GM18526 (cell line): ENCODE data around the gene KMT2C.

ENCODE experiments used
- POLR2A ChIP-seq: IDR thresholded peaks from 3 replicates; pipeline ENCODE4 v1.6.1; 2011; ENCODE audit not compliant: insufficient read length; ENCODE audit errors: extremely low read depth

Gene KMT2C

DNA sequence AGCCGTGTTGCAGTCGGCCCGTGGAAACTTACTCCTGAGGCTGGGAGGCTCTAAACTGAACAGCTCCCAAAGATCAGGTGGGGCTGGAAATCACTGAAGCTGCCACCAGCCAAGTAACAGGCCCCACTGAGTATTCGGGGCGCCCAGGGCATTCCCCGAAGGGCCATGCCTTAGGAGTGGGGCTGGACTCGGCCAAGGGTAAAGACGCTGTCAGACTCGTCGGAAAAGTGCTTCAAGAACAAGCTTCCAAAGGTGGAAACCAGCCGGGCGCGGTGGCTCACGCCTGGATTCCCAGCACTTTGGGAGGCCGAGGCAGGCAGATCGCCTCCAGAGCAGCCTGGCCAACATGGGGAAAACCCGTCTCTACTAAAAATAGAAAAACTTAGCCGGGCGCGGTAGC lies 307.6 kb downstream of the KMT2C start:
- no peak for TF ChIP-seq POLR2A

DNA sequence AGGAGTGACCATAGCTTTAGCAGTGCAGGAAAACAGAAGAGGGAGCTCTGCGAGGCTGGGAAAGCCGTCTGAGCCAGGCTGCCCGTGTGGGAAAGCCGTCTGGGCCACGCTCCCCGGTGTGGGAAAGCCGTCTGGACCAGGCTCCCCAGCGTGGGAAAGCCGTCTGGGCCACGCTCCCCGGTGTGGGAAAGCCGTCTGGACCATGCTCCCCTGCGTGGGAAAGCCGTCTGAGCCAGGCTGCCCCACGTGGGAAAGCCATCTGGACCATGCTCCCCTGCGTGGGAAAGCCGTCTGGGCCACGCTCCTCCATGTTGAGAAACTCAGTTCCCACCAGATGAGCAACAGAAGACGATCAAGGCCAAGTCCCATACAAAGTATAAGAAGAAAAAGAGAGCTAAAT lies 308.6 kb downstream of the KMT2C start:
- no peak for TF ChIP-seq POLR2A

DNA sequence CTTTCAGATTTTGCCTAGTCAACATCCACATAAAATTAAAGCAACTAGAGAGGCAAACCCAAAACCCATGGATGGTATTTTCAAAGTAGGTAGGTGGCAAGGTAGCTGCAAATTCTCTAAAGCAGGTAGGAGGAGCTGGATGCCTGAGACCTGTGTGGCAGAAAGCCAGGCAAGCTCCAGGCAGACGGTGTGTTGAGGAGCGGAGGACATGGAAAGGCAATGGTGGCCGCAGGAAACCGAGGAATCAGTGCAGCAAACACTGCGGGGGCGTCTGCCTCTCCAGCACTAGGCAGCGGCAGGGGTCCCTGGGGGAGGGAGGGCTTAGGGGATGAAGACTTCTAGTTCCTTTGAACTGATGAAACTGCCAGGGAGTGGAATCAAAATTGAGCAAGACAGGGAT lies 309.1 kb downstream of the KMT2C start:
- TF ChIP-seq POLR2A, result no peak

DNA sequence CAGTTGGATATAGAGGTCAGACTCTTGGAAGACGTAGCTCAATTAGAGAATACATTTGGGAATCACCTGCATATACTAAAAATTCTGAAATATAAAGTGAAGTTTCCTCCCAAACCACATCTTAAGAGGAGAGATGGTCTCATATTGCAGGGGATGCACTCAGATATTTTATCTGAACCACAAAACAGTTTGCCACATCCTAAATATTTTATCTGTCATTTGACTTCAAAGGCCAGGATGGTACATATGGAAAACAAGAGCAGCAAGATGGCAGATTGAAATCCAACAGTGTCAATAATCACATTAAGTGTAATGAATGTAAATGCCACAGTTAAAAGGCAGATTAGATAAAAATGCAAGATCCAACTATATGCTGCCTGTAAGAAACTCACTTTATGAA lies 313.3 kb downstream of the KMT2C start:
- TF ChIP-seq POLR2A, result no peak

DNA sequence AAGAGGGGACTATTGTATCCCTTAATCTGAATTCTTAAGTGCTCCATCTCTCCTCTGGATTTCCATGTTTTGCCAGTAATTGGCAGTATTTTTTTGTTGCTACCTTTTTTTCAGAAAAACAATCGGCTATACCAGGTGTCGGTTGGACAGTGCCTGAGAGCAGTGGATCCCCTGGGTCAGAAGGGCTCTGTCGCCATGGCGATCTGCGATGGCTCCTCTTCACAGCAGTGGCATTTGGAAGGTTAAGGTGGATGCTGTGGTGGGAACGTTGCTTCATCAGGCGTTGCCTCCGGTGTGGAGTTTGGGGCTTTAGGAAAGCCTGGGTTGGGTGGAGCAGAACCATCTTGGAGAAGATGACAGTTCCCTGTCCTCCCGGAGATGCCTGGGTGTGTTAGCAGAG lies 314.4 kb downstream of the KMT2C start:
- TF ChIP-seq POLR2A, result no peak

DNA sequence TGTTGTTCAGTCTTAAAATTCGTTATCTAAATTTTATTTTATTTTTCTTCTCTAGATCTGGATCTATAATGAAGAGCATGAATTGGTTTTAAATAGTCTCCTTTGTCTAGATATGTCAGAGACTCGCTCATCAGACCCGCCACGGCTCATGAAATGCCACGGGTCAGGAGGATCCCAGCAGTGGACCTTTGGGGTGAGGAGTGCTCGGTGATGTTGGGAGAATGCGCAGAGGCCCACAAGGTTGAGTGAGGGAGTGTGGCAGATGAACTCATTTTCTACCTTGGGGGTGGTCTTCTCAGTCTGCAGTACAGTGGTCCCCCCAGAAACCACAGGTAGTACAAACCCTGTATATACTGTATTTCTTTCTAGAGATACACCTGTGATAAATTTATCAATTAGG lies 315.0 kb downstream of the KMT2C start:
- TF ChIP-seq POLR2A, result no peak

DNA sequence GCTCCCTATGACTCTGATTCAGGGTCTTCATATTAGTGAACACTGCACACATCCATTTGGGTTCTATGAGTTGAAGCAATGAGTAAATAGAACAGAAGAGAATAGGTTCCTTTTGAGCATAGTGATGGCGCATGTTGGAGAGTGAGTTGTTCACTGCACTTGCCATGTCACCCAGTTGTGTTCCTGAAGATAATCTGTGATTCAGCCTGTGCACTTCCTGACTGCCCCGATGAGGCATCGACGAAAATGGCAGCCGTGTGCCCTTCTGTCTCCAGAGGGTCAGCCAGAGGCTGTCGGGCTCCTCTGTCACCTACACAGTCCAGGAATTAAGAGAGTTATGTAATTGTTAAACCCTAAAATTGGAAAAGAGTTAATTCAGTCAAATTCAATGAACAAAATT lies 315.6 kb downstream of the KMT2C start:
- TF ChIP-seq POLR2A, result no peak

DNA sequence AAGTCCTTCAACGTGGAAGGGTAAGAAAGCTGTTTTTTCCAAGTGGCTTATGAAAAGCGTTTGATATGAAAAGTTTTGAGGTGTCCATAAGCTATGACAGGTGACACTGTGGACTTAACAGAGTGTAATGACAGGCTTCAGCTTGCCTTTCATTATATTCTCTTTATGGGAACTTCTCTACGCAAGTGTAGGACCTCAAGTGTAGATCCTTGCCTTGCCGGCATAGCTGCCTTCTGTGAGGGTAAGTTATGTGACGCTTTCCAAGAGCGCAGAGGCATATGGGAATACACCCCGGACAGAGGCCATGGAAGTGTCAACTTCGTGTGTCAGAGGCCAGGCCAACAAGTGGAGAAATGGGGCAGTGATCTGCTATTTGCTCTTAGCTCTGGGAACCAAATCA lies 318.4 kb downstream of the KMT2C start:
- no peak for TF ChIP-seq POLR2A

DNA sequence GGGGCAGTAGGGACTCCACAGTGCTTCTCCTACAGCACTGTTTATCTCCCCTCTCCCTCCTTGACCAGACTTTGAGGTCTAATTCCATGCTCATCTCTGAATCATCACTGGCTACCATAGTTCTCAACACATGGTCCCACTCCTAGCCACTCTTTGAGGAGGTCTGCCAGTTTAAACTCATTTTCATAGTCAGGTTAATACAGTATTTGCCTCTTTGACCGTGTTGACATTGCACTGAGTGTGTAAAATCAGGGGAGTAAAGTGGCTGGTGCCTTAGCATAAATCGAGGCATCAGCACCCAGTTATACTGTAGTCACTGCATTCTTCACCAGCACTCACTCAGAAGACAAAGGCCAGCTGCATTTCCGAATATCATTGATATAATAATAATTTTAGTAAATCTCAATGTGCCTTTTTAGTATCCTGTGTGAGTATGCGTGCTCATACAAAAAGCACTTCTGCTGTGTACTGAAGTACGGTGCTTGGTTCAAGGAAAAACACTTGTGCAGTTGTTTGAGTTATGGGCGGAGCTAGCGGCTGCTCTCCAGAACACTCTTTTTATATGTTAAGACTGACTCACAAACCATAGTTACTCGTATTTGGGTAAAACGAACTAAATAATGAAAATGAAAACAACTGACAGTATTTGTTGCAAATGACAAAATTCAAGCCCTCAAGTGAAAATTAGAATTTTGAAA lies 320.6 kb downstream of the KMT2C start:
- no peak for TF ChIP-seq POLR2A

DNA sequence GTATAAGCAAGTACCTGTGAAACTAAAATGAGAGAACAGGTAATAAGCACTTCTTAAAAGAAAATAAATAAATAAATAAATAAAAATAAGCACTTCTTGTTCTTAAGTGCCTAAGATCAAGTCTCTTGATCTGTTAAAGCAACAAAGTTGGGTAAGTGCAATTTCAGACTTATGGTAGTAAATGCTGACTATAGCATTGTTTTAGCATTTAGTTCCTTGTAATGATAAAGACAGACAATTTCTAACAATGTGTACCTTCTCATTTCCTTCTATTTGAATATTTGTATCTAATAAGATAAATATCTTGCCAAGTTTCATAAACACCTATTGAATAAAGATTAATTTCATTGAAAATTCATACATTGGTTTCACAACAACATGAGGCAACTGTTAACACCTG lies 323.0 kb downstream of the KMT2C start:
- no peak for TF ChIP-seq POLR2A

DNA sequence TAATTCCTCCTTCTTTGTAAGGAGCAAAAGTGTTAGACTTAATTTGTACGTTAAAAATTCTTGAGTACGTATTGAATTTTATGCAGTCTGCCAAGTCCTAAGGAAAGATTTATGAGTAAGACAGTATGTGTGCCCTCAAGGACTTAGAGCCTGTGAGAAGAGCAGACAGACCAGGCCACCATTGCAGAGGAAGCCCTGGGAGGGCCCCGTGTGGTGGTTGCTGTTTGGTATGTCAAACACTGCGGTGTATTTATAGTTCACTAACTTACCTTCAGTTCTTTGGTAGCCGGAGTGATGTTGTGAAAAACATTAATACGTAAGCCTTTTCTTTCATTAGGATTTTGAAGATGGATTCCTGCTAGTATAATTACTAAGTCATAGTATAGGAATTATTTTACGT lies 327.4 kb downstream of the KMT2C start:
- no peak for TF ChIP-seq POLR2A

DNA sequence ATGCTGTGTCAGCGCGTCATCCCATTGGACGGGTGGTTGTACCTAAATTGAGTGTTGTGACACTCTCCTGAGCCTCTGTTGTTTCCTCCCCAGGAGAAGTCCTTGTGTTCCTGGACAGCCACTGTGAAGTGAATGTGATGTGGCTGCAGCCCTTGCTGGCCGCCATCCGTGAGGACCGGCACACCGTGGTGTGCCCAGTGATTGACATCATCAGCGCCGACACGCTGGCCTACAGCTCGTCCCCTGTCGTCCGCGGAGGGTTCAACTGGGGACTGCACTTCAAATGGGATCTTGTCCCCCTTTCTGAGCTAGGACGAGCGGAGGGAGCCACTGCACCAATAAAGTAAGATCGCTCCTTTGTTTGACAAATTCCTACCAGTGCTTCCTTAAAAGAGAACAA lies 327.9 kb downstream of the KMT2C start:
- no peak for TF ChIP-seq POLR2A

DNA sequence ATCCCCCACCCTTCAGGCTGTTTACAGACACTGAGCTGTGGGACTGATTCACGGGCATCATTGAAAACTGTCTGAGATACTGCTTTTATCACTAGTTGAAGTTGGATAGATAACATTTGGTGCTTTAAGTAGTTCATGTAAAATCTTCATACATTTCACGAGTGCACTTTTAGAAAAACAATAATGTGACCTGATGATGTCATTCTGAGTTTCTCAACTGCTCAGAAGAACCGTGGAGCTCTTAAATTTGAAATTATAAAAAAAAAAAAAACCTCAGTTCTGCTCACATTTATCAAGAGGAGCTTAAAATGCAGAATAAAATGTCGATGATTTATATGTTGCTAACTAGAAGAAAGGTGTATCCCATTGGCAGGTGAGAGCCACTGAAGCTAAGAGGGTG lies 328.8 kb downstream of the KMT2C start:
- TF ChIP-seq POLR2A, result no peak

DNA sequence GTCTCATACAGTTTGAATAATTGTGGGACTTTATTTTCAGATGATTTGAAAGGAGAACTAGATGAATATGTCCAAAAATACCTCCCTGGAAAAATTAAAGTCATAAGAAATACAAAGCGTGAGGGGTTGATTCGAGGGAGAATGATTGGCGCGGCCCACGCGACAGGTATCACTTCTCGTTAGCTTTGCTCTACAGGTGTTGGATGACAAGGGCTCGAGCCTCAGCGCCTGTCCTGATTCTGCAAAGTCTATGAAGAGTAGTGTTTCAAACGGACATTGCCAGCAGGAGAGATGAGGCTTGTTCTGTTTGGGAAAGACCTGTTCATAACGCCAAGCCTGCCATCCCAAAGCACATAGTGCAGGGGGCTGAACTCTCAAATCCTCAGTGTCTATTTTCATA lies 330.6 kb downstream of the KMT2C start:
- TF ChIP-seq POLR2A, result no peak

DNA sequence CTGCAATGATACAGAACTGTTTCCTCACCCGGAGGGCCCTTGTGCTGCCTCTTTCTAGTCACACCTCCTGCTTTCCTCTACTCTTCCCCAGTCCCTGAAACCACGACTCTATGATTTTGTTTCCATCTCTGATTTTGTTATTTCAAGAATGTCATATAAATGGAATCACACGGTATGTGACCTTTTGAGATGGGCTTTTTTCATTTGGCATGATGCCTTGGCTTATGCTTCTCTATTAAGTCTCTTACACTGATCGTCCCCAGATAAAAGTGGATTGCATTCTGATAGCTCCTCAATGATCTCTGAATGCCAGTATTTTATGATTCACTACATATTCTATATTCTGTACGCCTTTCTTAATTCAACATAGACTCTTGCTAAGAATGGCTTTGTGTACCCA lies 332.1 kb downstream of the KMT2C start:
- TF ChIP-seq POLR2A, result no peak

DNA sequence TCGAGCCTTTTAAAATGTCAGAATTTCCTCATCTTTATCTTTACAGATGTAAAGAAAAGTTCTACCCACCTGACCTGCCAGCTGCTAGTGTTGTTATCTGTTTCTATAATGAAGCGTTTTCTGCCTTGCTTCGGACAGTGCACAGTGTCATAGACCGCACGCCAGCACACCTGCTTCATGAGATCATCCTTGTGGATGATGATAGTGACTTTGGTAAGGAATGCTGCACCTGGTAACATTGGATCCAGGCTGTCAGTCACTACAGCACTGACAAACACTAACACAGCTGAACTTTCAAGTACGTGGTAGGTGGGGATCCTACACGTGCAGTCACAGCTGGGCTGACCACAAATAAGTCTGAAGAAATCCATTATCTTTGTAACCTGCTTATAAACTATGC lies 332.7 kb downstream of the KMT2C start:
- TF ChIP-seq POLR2A, result no peak

DNA sequence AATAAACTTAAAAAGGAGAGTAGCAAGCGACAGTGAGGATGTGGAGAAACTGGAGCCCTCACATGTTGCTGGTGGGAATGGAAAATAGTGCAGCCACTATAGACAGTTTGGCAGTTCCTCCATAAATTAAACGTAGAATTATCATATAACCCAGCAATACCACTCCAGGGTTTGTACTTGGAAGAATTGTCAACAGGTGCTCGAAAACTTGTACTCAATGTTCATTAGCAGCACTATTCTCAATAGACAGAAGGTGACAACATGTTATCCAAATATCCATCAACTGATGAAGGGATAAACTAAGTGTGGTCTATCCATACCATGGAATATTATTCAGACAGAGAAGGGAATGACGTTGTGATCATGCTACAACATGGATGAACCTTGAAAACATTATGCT lies 338.5 kb downstream of the KMT2C start:
- TF ChIP-seq POLR2A, result no peak

DNA sequence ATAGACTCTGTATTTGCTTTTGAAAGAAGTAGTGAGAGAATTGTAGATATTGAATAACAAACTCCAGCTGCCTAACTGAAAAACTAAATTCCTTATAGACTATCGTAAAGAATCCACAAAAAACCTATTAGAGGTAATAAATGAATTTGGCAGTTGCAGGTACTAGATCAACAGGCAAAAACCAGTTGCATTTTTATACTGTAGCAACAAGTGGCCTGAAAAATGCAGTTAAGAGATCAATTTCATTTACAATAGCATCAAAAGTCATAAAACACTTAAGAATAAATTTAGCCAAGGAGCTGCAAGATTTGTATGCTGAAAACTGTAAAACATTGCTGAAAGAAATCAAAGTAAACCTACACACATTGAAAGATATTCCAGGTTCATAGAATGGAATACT lies 340.0 kb downstream of the KMT2C start:
- no peak for TF ChIP-seq POLR2A

DNA sequence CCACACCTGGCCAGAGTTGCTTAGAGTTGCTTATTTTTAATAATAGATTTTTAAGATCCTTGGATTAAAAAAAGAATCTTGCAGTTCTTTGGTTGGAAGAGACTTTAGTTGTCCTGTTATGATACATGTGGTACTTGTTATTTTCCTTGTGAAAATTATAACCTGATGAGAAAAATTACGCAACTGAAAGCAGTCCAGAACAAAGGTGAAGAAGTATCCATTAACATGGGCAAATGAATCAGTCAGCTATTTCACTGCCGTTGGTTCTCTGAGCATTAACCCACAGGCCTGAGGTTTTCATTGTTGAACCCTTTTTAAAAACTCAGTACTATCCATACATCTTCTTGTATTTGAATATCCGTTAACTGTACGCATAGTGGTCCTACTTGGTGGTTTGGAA lies 342.1 kb downstream of the KMT2C start:
- TF ChIP-seq POLR2A, result no peak

DNA sequence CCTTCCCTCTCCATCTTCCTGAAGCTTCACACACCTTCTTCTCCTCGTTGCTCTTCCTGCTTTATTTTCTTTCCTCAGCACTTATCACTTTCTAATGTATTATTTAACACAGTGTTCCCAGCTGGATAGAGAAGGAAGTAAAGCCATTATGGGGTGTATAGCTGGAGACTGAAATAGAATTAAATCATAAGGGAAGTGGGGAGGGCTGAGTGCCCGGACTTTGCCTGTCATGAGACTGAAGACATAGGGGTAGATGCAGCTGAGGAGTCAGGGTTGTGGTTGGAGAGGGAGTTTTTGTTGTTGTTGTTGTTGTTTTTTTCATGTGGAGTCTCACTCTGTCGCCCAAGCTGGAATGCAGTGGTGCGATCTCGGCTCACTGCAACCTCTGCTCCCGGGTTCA lies 345.1 kb downstream of the KMT2C start:
- TF ChIP-seq POLR2A, result no peak
